NCI-H2029 (cell line): ENCODE results near the gene CERS1.

Experiments used
- DNase-seq: peaks from one replicate; lab custom pipeline; 2025; lab: John Stamatoyannopoulos, UW

Gene CERS1

DNA sequence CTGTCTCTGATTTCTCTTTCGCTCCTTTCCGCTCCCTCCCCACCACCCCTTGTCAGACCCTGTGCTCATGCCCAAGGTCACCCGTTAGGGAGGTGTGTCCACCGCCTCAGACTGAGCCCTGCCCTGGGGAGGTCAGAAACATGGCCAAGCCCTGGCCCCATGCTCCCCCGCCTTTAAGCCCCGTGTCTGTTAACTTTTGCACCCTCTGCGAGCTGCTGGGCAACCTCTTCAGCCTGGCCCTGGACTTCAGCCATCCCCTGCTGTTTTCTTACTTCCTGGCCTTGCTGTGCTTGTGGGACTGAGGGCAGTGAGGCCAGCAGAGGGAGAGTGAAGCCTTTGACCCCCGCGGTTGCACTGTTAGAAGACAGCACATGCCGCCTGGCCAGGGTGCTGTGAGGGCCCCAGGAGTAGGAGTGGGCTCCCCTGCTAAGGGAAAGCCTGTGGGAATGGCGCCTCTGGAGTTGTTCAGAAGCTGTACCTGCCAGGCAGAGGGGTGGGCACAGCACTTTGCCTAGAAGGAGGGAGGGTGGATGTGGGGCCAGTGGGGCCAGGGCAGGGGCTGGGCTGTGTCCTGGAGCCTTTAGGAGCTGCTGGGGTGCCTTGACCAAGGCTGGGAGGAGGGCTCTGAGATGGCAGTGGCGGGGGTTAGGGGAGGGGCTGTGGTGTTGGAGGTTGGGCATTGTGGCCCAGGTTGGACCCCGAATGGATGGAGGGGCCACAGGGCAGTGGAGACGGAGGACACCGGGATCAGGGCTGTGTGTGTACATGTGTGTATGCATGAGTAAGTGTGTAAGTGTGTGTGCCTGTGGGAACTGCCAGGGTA lies 56.3 kb downstream of the CERS1 start:
- DNase-seq, result no peak

- no peak for DNase-seq
Measured at GRCh38 chr19:18834644-18834984, 61.3 kb downstream of the CERS1 start.

GRCh38 chr19:18833849-18834643 lies 61.9 kb downstream of the CERS1 start:
- DNase-seq, result peak; percentile 51

DNA sequence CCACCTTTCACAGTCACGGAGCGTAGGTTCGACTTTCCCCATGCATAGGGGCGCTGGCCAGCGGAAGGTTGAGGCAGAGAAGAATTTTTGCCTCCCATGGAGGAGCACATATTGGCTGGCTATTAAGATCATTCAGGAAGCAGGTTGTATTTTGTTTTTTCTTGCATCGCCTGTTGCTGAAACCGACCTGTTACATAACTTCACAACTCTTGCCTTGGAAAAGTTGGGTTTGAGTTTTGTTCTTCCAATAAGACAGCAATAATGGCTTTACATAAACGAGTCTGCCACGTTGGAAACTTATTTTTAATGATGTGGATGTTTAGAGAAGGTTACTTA lies 62.8 kb downstream of the CERS1 start:
- DNase-seq, result no peak

DNA sequence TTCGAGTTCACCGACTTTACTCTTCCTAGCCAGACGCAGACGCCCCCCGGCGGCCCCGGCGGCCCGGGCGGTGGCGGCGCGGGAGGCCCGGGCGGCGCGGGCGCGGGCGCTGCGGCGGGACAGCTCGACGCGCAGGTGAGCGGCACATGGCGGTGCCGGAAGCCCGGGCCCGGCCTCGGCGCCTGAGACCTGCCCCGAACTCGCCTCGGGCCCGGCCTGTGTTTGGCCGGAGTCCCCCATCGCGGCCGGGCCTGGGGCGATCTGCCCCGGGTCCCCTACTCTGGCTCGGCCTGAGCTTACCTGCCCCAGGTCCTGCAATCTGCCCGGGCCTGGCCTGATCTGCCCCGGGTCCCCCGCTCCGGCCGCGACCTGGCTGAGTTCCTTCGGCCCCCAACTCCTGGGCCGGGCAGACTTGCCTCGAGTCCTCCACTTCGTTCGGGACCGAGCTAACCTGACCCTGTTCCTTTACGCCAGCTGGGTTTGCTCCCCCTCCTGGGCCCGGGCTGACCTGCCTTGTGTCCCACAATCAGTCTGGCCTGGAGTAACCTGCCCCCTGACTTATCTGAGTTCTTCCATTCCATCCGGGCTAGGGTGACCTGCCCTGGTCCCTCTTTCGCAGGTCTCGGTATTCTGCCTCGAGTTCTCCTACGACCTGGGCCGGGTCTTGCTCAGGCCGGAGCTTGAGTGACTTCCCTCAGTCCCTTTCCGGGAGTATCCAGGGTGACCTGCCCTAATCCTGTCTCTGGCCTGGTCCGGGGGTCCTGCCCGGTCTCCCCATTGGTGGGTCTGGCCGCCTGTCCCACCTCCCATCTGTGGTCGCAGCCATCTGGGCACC lies 63.4 kb downstream of the CERS1 start:
- no peak for DNase-seq

DNA sequence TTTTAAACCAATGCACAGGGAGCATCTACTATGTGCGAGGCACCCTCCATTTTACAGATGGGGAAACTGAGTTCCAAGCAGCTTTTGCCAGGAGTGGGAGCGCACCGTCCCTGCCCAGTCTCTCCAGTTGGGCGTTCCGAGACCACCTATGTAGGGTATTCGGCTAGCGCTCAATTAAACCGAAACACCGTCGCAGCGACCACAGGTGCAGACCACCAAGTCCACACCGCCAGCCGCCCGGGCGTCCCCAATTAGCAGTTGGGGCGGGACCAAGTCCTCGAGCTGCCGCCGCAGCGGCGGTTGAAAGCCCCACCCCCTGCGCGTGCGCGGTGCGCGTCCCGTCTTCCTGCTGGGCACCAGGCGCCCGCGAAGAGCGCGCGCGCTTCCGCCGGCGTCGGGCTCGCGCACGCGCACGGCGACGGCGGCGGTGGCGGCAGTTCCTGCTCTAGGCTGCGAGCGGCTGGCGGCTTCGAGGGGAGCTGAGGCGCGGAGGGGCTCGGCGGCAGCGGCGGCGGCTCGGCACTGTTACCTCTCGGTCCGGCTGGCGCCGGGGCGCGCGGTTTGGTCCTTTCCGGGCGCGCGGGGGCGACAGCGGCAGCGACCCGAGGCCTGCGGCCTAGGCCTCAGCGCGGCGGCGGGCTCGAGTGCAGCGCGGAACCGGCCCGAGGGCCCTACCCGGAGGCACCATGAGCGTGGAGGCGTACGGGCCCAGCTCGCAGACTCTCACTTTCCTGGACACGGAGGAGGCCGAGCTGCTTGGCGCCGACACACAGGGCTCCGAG lies 64.2 kb downstream of the CERS1 start, which contains the start of gene UPF1:
Gene UPF1 (plus strand): TSS at position 436 of the 782 bp plus-strand sequence. CDS start 251 bp downstream, at position 687.
- DNase-seq, result peak; percentile 91

GRCh38 chr19:18830488-18830887 lies 65.5 kb downstream of the CERS1 start:
- DNase-seq, result no peak

DNA sequence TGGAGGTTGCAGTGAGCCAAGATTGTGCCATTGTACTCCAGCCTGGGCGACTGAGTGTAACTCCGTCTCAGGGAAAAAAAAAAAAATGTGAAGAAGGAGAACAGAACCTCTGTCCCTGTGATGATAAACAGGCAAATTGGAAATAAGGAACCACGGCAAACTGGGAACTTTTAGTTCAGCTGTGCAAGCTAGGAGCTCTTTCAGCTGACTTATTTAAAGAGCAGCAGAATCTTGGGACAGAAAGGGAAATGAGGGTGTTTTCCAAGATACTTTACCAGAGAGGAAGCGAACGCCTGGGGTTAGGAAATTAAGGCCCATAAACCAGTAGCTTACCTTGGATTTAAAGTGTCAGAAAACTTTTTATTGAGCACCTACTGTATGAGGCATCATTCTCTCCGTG lies 67.2 kb downstream of the CERS1 start:
- no peak for DNase-seq
